ENCODE results near the gene MEX3D. TPM values are rescaled to one million over a fixed set of nuclear protein-coding genes. Genes with fewer than 3 reads are reported as not detected.

Gene MEX3D
- total RNA-seq, 2 experiments from 2014 or later, result 11.9 to 13.6 TPM

DNA sequence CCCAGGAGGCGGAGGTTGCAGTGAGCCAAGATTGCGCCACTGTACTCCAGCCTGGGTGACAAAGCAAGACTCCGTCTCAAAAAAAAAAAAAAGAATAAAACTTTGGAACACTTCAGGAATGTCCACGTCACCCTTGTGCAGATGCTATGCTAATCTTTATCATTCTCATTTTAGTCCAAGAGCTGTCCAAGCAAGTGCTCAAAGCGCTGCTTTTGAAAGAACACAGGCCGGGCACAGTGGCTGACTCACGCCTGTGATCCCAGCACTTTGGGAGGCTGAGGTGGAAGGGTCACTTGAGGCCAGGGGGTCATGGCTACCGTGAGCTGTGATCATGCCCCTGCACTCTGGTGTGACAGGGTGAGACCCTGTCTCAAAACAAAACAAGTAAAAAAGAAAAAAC, 48.3 kb upstream of the MEX3D start:
- Histone ChIP-seq H3K36me3 (ENCODE audit: insufficient read depth, low read length) (peaks cover 99% of the 10 kb centered on the region), H2AFZ (ENCODE audit: low read length) (no peak overlapping the region), H3K79me2 (ENCODE audit: insufficient read depth, low read depth, low read length) (peaks cover 10% of the 10 kb centered on the region; the same call in 1 of the 2 replicates), H3K27ac (ENCODE audit: low read depth, low read length, poor library complexity, severe bottlenecking) (peak overlapping the region; percentile 58), H3K4me3 (ENCODE audit: low read depth, low read length, poor library complexity, severe bottlenecking) (no peak overlapping the region), H3K4me2 (ENCODE audit: low read length) (peak overlapping the region; percentile 44; the same call in 1 of the 2 replicates), H3K9me2 (ENCODE audit: insufficient read depth, low read length) (no peaks in the 10 kb centered on the region), H4K20me1 (ENCODE audit: insufficient read depth, low read length) (no peaks in the 10 kb centered on the region), H3K9me3 (ENCODE audit: low read length) (no peaks in the 10 kb centered on the region), H3K4me1 (ENCODE audit: insufficient read depth, low read length, poor library complexity, severe bottlenecking) (peaks cover 78% of the 10 kb centered on the region)
- DNase-seq (ENCODE audit: low spot score), result no peak
- intact Hi-C loops (cut with micrococcal nuclease; ENCODE audit: unreplicated experiment), result no loop called here
- CTCF ChIA-PET (ENCODE audit: unreplicated experiment), result interaction anchor here (0.7 kb wide), 1 partner anchor 70 kb away, joined by 4 read pairs; no protein-coding TSS in a partner anchor
- TF ChIP-seq, protein P1, sequence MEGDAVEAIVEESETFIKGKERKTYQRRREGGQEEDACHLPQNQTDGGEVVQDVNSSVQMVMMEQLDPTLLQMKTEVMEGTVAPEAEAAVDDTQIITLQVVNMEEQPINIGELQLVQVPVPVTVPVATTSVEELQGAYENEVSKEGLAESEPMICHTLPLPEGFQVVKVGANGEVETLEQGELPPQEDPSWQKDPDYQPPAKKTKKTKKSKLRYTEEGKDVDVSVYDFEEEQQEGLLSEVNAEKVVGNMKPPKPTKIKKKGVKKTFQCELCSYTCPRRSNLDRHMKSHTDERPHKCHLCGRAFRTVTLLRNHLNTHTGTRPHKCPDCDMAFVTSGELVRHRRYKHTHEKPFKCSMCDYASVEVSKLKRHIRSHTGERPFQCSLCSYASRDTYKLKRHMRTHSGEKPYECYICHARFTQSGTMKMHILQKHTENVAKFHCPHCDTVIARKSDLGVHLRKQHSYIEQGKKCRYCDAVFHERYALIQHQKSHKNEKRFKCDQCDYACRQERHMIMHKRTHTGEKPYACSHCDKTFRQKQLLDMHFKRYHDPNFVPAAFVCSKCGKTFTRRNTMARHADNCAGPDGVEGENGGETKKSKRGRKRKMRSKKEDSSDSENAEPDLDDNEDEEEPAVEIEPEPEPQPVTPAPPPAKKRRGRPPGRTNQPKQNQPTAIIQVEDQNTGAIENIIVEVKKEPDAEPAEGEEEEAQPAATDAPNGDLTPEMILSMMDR (conservative IDR thresholded peaks at IDR 0.05; ENCODE audit: low read length), result no peak
- no peak for TF ChIP-seq EZH2phosphoT487 (IDR thresholded peaks at IDR 0.05; ENCODE audit: borderline replicate concordance, low read depth, low read length)
- POLR2A ChIA-PET, result interaction anchor here (0.6 kb wide), 1 partner anchor 365 kb away, joined by 3 read pairs; no protein-coding TSS in a partner anchor
- no TSS peak for BruUV-seq (replicated peaks)

- H3K9me2 ChIP-seq (ENCODE audit: insufficient read depth, low read length), result no peaks in the 10 kb centered on the region
- POLR2A ChIA-PET, result no interaction called here
- no peaks in the 10 kb centered on the region for H3K9me3 ChIP-seq (ENCODE audit: low read length)
Measured at GRCh38 chr19:1615156-1615765, 47.1 kb upstream of the MEX3D start.

More at GRCh38 chr19:1615156-1615765, 47.1 kb upstream of the MEX3D start:
- Histone ChIP-seq H3K4me3 (ENCODE audit: low read depth, low read length, poor library complexity, severe bottlenecking) (no peak overlapping the region), H3K27ac (ENCODE audit: low read depth, low read length, poor library complexity, severe bottlenecking) (no peak overlapping the region), H3K79me2 (ENCODE audit: insufficient read depth, low read depth, low read length) (peaks cover 10% of the 10 kb centered on the region; the same call in 1 of the 2 replicates), H3K4me1 (ENCODE audit: insufficient read depth, low read length, poor library complexity, severe bottlenecking) (peaks cover 78% of the 10 kb centered on the region), H4K20me1 (ENCODE audit: insufficient read depth, low read length) (no peaks in the 10 kb centered on the region), H3K36me3 (ENCODE audit: insufficient read depth, low read length) (peaks cover 99% of the 10 kb centered on the region), H2AFZ (ENCODE audit: low read length) (no peak overlapping the region), H3K4me2 (ENCODE audit: low read length) (no peak overlapping the region)
- no TSS peak for BruUV-seq (replicated peaks)
- intact Hi-C loops (cut with micrococcal nuclease; ENCODE audit: unreplicated experiment), result no loop called here
- DNase-seq (ENCODE audit: low spot score), result no peak
- TF ChIP-seq, protein P1 (conservative IDR thresholded peaks at IDR 0.05; ENCODE audit: low read length), result no peak
- TF ChIP-seq EZH2phosphoT487 (IDR thresholded peaks at IDR 0.05; ENCODE audit: borderline replicate concordance, low read depth, low read length), result no peak
- CTCF ChIA-PET (ENCODE audit: unreplicated experiment), result no interaction called here

Data from OCI-LY7 (cell line).